DMS 273 (cell line): ENCODE results near the gene TARP.

Experiments
- DNase-seq: peaks from one replicate; lab custom pipeline; 2025; ENCODE audit not compliant: unreplicated experiment; lab: John Stamatoyannopoulos, UW

The TARP gene

DNA sequence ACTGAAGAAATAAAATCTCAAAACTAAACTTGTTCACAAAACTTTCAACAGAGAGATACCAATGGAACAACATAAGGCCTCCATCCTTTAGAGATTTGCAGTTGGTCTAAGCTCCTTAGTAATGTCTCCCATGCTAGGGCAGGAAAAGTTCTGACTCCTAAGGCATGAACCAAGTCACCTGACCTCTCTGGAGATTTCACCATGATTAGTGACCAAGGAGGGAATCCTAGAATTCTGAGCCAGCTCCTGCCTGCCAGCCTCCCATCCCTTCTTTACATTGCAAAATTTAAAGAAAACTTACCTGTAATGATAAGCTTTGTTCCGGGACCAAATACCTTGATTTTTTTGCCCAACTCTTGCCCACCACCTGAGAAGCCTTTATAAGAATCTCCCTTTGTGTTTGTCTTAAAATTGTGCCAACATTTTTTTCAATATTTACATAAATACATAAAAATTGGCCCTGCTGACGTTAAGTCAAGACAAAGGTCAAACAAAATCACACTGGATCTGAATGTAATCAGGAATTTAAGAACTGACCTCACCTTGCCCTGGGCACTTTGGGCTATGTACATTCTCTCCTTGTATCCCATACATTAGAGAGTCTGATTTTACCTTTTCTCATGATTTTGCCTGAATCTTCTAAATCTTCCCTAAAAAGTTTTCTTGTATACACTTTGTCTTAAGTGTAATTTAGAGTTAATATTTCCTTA is at the start of gene TARP:
Gene TARP, minus strand, starts transcription at position 351 of the 710 bp plus-strand sequence.
- no peak for DNase-seq

DNA sequence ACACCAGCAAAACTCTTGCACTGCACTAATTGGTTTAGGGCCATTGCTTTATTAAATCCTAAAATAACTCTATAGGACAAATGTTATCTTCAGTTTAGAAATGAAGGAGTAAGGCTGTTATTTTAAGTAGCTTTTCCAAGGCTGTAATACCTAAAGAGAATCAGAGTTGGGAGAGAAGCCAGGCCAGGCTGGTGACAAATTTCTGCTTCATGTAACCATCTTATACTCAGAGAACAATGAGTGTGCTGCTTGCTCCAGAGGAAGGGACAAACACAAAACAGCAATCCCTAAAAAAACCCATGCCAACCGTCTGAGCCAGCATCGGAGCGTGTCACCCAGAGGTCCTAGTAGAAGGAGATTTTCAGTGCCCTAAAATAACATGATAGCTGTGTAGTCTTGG is 49.7 kb upstream of the TARP start:
- DNase-seq = no peak

DNA sequence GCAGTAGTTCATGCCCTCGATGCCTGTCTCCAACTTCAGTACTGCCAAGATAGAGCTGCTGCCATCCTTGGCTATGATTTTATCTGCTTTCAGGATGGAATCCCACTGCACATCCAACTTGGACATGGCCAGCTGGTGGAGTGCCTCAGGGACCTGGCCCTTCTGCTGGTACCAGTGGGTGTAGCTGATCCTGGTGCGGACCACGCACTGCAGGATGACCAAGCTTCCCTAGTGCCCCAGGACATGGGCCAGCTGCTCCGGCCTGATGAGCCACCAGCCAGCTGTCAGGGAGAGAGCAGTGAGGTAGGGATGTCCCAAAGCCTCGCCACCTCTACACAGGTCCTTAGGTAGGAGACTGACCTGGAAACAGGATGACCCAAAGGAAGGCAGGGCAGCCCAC is 49.0 kb upstream of the TARP start:
- no peak for DNase-seq

DNA sequence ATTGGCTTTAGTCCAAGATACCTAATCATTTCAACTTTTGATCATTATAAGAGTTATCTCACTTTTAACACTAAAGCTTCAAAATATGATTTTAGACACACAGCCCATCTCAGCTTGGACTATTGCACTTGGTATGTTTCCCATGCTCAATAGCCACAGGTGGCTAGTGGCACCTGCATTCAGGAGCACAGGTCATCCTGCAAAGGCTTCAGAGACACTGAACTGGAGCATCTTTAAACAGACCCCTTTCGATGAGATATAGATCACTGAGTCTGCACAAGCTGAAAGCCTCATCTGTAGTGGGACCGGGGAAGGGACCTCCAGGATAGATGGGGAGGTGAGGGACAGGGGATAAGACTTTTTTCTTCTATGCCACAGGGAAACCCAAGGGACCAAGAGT is 48.5 kb upstream of the TARP start:
- DNase-seq = no peak

DNA sequence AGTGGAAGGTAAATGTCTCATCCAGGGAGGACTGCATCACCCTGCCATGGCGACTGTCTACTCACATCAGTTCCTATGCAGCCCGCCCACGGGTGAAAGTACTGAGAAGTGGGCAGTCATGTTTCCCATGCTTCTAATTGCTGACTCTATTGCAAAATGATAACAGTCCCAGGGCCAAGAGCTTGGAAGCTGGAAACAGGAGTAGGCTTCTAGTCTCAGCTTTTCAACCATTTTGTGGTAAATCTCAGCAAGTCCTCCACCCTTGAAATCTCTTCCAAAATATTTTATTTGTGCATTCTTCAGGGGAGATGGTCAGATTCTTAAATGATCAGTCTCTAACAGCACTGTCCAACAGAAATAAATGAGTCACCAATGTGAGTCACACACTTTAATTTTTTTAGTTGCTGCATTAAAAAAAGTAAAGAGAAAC is 48.1 kb upstream of the TARP start:
- DNase-seq = no peak

DNA sequence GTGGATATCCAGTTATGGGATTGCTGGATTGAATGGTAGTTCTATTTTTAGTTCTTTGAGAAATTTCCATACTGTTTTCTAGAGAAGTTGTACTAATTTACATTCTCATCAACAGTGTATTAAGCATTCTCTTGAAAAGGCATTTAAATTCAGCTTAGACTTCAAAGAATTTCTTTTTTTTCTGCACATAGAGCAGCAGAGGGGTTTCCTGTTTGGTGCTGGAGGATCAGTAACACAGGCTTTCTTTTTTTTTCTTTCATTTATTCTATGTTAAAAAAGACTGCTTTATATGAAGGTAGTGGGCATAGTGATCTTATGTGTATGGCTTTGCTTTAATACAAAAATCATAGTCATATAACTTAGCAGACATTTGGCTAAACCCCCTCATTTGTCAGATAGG is 47.6 kb upstream of the TARP start:
- no peak for DNase-seq

DNA sequence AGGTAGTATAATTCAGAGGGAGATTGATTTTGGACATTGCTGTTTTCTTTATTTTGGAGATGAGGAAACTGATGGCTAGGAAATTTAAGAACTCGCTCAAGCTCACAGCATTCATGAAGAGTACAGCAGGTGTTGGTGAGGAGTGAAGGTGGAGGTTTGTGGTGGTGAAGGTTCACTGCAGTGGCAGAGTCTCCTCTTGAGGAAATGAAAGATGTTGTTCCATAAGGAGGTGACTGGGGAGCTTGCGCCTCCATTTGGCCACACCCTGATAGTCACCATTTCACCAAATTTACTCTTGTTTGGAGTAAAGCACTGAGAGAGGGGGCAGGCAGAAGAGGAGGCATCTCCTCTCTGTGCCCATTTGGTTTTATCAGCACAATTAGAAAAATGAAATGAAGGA is 46.4 kb upstream of the TARP start:
- DNase-seq = no peak

DNA sequence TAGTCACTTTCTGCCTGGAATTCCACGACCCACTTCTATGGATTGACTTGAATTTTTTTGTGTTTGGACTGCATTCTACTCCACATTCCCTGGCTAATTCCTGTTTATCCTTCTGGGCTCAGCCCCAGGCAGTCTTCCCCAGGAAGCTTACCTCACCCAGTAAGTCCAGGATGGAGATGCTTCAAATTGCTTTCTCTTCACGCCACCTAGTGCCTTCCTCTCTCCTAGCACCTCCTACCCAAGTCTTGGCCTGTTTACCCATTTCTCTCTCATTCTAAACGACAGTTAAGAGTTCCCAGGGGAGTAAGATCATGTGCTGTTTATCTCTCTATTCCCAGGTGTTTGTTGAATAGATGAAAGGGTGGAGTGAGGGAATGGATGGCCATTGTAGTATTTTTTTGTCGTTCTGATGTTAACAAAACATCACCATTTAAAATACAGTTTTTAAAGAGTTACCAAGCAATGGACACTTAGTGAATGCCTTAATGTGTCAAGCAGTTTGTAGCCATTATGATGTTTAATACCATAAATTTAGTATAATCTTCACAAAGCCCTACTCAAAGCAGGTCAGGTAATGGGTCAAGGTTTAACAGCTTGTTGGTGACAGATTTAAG is 45.5 kb upstream of the TARP start:
- peak; percentile 82 for DNase-seq

DNA sequence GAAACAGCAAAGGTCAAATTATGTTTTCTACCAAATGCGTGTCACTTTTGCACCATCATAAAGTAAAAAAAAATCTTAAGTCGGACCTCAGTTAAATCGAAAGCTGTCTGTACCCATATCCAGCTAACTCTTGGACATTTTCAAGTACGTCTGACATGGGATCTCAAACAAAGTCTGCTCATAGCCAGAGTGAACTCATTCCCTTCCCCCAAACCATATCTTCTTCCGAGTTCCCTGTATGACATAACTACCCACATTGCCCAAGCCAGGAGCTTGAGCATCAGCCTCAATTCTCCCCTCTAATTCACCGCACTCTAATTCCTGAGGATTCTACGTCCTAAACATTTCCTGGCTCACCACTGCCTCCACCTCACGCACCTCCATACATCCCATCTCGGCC is 44.8 kb upstream of the TARP start:
- no peak for DNase-seq

DNA sequence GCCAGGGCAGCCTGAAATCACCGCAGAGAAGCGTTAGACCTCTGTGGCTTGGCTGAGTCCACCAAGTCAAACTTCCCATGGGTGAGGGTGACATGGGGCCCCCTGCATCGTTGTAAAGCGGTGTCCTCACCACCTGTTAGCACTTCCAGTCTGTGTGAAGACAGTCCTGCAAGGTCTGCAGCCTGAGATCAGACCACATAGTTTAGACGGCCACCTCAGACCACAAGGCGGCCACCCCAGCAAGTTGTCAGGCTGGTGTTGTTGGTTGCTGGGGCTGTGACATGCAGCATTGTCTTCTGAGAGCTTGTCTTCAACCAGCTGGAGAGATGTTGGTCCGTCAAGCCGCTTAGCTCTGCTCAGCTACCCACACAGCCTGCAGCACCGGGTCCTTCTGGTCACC is 44.1 kb upstream of the TARP start:
- DNase-seq = no peak

DNA sequence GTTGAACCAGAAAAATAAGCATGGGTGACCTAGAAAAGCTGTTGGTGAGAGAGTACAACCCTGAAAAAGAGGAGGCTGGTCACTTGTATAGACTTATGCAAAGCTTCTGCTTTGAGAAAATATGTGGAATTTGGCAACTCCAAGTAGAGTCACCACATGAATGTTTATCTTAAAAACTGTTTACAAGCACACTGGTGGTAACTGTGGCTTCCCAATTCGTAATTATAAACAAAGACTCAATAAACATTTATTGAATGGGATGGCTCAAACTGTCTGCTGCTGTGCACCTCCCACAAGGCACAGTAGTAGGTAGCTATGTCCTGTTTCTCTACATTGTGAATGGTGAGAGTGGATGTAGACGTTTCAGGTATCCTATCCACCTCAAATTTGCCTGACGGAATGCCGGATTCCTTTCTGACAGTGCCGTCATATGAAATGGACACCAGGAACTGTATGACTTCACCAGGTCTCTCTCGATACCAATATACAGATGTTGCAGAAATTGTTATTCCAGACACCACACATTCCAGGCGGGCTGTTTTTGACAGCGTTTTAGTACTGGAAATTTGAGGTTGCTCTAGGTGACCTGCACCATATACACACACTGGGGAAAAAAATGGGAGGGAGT is 43.4 kb upstream of the TARP start:
- DNase-seq = no peak

DNA sequence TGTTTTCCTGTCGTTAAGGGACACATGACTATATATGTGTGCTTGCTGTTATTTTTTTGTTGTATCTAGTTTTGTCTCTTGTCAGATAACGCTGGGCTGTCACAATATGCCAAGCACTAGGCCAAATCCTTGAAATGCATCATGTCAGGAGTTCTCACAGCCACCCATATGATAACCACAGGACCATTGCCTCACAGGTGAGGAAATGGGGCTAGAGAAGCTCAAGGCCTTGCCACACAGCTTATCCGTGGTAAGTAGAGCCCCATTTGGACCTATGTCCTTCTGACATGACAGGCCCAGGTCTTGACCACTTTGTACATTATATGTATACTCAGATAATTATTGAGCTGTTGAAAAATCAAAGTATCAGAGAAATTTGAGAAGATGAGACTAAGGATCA is 42.0 kb upstream of the TARP start:
- DNase-seq = no peak

DNA sequence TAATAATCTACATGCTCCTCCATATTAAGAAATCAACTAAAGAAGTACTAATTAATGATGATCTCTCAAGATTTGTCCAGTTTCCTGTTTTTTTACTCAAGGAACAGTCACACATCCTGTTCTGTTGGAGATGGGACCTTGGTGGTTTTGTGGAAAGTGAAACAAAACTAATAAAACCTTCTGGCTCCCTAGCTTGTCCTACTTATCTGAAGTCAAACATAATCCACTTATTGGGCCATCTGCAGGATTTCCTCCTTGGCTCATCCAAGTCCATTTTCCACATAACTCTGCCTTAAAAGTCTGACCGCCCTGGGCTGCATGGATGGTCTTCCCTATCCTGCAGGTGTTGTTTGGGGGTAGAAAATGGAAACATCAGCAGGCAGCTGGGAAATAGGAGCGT is 39.4 kb upstream of the TARP start:
- DNase-seq = no peak

DNA sequence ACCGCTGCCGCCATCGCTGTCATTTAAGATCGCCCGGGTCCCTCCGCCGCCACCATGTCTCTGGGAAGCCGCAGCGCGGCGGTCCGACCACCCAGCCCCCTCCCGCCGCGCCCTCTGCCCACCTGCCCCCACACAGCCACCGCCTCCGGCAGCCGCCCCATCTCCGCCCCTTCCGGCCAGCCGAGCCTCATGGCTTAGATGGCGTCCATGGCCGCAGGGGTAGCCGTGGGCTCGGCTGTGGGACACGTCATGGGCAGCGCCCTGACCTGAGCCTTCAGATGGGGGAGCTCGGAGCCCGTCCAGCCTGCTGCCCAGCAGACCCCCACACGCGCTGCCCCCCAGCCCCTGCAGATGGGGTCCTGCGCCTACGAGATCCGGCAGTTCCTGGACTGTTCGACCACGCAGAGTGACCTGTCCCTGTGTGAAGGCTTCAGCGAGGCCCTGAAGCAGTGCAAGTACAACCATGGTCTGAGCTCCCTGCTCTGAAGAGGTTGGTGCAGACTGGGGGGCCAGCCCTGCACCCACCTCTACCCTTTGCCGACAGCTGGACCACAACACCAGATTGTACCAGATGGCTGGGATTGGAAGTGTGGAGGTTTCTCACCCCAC is 38.0 kb upstream of the TARP start:
- no peak for DNase-seq

DNA sequence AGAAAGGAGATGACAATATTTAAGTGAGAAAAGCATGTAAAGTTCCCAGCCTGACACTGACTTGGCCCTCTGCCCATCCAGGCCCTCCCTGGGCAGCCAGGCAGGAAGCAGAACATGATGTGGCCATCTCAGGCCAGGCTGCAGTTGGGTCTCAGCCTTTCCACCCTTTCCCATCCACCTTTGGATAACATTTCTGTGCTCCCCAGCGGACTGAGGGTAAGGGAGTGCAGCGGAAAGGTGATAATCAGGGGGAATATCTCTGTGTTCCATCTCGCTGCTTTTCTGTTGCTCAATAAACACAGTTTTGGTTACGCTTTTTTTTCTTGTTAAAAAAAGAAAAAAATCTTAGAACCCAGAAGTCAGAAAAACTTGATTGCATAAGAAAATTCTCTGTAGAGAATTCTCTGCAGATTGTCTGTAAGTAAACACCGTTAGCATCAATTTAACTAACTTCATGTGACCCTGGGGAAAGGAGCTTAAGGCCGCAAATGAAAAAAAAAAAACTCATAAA is 37.2 kb upstream of the TARP start:
- DNase-seq = no peak

DNA sequence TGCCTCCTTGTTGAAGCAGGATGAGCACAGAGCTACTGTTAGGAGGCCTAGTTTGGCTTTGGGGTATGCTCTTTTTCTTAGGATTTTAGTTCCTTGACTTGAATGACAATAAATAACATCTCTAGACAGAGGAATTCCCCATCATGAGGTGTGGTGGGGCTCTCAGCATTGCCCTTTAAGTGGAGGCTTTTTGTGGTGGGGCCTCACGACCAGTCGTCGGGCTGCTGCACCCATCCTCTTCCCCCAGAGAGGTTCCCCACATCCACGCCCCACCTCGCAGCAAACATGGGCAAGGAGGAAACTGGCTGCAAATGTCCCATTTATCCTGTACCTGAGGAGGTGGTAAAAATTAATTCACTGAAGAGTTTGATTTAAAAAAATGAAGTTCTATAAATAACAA is 36.1 kb upstream of the TARP start:
- no peak for DNase-seq

DNA sequence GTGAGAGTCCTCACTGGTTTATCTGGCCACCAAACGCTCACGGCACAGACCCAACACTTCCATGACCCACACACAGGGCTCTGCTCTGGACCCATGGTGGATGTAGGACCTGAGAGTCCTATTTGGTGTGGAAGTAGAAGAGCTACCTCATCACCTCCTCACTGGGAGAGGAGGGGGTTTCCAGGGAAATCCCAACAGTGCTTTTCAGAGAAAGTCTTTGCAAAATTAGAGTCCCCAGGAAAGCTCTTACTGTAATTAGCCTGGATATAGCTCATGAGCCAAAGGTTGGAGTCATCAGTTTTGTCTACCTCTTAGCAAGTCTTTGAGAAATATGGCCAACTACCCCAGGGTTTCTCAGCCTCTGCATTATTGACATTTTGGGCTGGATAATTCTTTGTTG is 34.7 kb upstream of the TARP start:
- no peak for DNase-seq

DNA sequence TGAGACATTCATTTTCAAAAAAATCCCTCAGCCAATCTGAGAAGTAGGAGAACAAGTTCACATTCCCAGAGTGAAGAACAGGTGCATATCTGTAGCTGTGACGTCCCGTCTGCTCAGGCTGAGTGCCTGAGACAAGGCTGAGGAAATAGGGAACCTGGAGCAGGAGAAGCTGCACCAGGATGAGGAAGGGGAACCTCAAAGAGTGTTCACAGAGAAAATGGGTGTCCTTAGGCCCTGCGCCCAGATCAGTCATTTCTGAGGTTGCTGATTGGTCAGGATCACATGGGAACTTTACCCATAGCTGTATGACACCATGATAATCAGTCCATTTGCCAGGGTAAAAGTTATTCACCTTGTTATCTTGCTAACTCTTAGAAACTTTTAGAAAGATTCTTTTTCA is 34.2 kb upstream of the TARP start:
- no peak for DNase-seq

DNA sequence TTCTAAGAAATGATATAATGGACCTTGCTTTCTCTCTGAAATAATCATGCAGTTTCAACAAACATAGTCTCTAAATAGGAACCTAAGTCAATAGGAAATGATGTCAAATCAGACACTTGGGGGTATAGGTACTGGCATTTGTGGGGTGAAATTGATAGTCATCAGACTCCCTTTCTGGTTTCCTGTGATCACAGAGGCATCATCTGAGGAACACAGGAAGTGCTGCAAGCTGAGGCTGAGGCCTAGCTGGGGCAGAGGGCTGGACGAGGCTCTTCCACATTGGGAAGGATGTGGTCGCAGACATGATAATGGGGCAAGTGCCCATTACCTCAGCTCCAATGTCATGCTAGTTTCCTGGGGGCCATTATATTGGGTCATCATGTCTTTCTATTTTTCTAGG is 33.5 kb upstream of the TARP start:
- DNase-seq = no peak

DNA sequence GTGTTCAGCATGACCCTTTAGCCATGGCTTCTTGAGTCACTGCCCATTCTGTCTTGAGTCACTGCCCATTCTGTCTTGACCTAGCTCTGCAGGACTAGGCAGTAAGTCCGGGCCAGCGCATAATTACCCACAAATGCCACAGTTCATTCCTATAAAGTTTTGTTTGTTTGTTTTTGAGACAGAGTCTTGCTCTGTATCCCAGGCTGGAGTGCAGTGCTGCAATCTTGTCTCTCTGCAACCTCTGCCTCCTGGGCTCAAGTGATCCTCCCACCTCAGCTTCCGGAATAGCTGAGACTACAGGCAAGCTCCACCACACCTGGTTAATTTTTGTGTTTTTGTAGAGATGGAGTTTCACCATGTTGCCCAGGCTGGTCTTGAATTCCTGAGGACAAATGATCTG is 32.7 kb upstream of the TARP start:
- DNase-seq = no peak

DNA sequence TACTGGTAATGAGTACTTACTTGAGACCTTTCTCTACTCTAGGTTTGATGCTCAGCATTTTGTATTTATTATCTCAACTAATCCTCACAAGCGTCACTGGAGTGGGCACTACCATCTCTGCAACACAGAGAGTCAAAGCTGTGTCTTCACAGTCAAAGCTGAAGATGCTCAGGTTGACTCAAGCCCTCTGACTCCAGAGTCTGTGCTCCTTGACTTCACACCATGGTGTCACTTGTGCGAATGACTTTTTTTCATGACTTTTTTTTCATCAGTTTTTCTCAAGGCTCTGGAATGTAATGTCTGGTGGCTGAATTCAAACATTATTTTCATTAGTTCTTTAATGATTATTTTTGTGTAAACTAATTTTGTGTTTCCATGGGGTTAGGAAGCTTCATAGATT is 30.4 kb upstream of the TARP start:
- DNase-seq = no peak

DNA sequence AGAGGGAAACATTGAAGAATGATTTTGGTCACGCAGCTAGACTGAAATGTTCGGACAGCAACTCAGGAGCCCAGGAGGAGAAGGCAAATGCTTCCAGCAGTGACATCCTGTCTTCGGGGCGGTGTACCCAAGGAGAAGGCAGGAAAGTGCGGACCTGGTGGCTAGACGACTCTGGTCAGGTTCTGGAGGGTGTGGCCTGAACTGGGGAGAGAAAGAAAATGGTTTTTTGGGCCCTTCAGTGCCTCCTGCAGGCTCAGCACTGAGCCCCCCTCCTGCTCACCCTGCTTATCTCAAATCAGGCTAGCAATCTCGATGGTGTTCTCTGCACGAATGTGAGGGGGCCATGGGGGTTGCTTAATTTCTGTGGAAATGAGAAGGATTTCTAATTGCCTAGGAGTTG is 26.7 kb upstream of the TARP start:
- DNase-seq = peak; percentile 12
